ENCODE measurements around the gene TEX11.

DNA sequence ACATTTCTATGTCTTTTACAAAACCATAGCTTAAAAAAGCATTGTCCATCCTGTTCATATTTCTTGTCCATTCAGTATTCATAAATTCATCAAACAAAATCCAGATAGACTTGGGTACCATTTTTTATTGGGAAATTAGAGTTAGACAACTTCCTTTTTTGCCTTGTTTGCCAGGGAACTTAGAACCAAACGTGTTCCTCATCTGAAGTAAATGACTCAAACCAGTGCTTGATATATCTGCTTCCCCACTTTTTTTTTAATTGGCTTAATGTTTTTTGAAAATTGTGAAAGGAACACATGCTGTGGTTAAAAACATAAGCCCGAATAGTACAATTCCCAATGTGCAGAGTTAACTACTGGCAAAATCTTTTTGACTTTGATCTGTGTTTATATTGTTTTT, 419.7 kb downstream of the TEX11 start:
- TF ChIP-seq, protein P1, sequence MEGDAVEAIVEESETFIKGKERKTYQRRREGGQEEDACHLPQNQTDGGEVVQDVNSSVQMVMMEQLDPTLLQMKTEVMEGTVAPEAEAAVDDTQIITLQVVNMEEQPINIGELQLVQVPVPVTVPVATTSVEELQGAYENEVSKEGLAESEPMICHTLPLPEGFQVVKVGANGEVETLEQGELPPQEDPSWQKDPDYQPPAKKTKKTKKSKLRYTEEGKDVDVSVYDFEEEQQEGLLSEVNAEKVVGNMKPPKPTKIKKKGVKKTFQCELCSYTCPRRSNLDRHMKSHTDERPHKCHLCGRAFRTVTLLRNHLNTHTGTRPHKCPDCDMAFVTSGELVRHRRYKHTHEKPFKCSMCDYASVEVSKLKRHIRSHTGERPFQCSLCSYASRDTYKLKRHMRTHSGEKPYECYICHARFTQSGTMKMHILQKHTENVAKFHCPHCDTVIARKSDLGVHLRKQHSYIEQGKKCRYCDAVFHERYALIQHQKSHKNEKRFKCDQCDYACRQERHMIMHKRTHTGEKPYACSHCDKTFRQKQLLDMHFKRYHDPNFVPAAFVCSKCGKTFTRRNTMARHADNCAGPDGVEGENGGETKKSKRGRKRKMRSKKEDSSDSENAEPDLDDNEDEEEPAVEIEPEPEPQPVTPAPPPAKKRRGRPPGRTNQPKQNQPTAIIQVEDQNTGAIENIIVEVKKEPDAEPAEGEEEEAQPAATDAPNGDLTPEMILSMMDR (IDR thresholded peaks at IDR 0.05) = no peak
- TF ChIP-seq POLR2A (IDR thresholded peaks at IDR 0.05) = no peak
